GM18502 (cell line): ENCODE measurements around the gene ZNF319.

Experiments
- ATAC-seq: cut with Tn5 transposase; IDR thresholded peaks from one replicate; pipeline ENCODE4 v1.9.1; 2021; ENCODE audit warnings: mild to moderate bottlenecking; ENCODE audit not compliant: unreplicated experiment, poor library complexity

The ZNF319 gene

DNA sequence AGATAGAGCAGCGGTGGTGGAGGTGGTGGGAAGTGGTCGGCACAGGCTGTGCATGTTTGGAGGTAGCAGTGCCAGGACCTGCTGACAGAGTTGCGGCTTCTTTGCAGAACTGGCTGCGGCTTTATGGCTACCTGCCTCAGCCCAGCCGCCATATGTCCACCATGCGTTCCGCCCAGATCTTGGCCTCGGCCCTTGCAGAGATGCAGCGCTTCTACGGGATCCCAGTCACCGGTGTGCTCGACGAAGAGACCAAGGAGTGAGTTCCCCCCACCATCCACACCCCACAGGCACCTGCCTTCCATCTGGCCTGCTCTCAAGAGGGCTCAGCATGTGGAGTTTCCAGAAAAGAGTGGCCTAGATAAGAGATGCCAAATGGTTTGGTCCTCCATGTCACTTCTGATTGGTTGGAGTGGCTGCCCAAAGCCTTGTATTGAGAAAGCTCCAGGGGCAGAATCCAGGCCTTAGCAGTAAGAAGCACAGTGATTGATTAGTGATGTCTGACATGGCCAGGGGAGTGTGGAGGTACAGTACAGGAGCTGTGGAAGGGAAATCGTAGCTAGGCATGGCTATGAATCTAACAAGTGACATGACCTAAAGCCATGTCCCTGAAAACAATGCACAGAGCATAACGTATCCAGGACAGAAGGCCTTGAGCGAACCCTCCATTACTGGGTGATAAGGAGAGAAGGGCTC lies 37.0 kb upstream of the ZNF319 start:
- ATAC-seq: no peak

DNA sequence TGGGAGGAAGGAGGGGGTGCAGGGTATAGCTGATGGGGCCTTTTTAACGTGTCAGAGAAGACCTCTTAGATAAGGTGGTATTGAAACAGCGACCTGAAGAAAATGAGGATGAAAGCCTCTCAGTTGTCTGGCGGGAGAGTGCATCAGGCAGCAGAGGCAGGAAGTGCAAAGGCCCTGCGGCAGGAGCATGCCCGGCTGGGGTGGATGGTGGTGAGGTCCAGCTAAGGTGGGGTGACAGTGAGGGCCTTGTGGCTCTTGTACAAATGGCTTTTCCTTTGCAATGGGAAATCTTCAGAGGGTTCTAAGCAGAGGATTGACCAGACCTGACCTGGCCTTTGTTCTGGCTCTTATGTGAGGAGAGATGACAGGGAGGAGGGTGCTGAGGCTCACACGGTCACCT lies 36.5 kb upstream of the ZNF319 start:
- no peak for ATAC-seq

DNA sequence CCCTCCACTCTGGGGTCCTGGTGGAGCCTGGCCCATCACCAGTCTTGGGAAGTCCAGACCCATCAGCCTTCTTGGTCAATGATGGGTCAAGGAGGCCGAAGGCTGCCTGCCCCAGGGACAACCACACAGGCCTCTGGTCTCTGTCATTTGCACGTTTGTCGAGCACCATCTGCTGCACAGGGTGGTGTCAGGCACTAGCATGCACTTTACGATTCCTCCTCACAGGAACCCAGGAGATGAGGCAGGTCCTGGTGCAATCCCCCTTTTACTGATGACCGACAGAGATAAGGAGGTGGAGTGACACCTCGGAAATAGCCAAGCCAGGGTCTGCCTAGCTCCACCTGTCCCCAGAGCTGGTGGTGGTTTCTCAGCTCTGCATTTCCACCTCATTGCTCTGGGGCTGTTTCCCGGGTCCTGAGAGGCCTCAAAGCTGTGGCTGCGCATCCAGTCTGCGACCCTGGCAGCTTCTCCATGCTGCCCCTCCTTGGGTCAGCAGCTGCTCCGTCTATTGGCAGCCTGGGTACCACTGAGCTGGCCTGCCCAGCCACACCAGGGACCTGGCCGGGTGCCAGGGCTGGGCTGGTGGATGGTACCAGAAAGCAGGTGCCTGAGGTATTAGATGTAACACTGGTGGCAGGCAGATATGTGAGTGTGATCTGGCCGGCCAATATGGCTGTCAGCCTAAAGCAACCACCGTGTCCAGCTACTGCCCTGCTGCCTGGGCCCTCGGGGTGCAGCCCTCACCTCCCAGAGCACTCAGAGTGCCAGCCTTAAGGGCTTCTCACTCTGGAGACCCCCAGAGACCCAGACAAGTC lies 35.1 kb upstream of the ZNF319 start:
- no peak for ATAC-seq

DNA sequence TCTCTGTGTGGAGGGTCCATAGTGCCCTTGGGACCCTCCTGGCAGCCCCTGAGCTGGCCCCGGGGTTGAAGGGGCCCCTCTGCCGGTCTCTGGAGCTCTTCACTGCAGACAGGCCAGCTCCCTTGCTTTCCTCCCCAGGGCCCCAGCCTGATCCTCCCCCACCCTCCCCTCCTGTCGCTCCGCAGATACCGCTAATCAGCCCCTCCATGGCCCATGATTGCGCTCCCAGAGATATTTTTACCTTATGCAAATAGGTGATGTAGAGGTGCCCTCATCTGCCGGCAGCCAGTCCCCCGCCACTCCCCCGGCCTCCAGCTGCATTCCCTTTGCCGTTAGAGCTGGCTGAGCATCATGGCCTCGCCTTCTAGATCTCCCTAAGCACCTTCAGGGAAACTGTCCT lies 34.3 kb upstream of the ZNF319 start:
- no peak for ATAC-seq

DNA sequence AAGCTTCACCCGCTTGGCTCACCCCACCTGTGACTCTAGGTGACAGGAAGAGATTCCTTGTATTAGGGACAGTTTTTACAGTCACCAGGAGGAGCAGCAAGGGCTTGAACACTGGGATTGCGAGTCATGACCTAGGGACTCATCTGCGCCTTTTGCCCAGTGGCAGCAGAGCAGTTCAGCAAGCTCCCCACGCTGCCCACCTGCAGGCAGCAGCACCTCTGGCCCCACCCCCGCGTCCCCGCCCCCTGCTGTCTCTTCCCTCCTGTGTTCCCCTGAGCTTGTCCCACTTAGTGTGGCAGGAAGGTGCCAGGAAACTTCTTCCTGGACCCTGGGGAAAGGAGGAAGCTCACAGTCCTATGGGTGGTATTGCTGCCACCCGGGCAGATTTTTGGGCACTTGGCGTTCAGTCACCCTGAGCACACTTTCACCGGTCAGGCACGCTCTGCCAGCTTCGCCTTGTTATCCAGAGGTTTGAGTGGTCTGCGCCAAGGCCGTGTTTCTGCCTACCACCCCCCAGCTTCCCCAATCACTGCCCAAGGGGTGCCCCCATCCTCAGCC lies 33.7 kb upstream of the ZNF319 start:
- ATAC-seq: no peak

DNA sequence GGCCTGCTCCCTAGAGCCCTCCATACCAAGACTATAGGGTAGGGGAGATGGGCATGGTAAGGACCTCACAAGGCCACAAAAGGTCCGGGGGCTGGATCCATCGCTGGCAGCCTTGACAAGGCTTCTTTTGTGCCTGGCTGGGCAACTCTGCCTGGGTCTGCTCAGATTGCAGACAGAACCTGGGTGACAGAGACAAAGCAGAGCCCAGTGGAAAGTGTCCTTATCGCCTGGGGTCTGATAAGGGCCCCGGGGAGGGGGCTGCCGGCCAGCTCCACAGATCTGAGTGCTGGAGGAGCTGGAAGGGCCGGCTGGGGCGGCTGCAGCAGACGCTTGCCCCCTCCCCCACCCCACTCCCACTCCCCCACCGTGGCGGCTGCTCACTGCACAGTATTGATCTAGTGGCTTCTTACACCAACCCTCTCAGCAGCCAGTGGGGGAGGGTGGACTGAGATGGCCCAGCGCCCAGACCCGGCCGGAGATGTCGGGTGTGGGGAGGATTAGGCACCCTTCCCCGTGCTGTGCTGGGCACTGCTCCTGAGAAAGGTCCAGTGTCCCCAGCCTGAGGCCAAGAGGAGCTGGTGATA lies 32.3 kb upstream of the ZNF319 start:
- no peak for ATAC-seq

DNA sequence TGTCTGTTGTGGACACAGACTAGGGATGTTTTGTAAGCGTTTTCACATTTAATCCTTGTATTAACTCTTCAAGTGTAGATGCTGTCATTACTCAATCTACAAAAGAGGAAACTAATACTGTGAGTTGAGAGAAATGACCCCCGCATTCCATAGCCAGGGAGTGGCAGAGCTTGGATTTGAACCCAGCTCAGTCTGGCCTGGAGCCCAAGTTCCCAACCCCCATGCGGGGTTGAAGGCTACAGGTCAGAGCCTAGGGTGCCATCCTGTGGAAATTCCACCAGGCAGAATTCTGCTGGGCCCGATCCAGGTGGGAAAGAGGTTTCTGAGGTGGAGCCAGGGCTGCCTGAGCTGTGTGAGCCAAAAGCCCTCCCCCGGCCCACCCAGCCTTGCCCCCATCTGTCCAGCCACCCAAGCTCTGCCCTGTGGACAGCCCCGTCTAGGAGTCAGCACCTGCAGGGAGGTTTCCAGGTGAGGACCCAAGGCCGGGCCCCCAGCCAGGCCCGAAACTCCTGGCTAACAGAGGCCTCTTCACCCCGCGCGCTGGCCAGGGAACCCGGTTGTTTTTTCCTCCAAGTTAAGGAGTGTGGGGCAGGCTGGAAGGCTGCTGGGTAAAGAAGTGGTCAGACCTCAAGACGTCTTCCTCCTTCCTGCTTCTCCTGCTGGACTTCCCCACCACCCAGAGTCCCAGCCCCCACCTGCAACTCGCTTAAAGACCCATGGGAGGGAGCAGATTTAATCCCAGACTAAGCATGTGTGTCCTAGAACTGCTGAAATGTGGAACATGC lies 30.7 kb upstream of the ZNF319 start:
- no peak for ATAC-seq

DNA sequence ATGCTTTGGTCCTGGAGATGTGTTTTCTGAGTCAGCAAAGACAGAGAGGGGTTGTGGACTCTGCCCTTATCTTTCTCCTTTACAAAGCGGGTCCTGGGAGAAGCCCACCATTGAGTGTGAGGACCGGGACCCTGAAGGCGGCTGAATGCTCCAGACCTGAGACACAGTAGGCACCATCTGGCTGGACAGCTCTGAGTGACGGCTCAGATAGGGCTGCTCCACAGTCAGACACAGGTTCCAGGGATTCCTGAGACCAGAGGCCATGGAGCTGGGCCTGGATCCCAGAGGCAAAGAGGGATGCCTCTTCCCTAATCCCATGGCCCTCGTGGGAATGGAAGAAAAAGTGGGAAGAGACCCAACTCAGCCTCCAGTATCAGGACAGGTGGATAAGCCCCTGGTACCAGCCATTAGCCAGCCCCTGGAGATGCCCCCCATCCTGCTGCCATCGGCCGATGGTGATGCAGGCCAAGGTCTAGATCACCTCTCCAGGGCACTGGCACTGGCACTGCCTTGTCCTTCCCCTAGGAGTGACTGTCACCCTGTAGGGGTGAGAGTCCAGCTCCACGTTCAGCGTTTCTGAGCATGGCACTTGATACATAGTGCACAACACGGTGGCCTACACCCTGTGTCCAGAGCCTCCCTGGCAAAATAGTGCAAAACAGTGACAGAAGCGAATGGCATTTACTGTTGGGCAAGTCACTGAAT lies 29.8 kb upstream of the ZNF319 start:
- ATAC-seq: no peak

DNA sequence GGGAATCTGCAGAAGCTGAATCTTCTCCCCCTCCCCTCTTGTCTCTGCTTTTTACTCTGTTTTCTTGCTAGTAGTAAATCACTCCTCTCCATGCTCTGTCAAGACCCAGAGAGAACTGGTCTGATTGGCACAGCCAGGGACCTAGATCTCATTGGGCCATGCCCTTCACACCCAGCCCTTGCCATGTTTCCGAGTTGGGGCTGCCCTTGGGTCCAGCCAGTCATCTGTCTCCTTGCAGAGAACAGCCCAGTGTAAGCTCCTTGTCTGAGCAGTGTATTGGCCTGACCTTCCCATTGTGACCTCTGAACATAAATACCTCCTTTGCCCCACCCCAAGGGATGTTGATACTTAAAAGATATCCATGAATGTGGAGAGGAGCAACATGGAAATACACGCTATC lies 28.9 kb upstream of the ZNF319 start:
- no peak for ATAC-seq

DNA sequence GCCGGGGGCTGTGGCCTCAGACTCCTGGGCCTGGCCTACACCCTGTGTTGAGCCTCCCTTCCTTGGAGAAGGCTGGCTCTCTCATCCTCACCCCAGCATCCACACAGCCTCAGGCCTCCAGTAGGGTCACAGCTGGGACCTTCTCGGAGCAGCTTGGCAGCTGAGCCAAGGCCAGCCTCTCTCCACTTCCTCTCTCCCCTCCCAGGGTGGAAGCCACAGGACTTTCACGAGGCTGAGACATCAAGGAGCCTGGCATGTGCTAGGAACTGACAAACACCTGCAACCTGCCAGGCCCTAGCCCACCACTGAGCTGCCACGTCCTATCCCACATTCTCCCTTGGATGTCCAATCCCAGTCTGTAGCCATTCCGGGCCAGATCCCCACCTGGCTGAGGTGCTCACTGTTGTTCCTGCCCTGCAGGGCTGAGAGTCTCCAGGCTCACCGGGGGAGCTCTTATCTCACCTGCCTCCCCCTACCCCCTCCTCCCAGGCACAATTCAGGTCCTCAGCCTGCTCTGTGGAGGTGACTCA lies 28.1 kb upstream of the ZNF319 start:
- no peak for ATAC-seq

DNA sequence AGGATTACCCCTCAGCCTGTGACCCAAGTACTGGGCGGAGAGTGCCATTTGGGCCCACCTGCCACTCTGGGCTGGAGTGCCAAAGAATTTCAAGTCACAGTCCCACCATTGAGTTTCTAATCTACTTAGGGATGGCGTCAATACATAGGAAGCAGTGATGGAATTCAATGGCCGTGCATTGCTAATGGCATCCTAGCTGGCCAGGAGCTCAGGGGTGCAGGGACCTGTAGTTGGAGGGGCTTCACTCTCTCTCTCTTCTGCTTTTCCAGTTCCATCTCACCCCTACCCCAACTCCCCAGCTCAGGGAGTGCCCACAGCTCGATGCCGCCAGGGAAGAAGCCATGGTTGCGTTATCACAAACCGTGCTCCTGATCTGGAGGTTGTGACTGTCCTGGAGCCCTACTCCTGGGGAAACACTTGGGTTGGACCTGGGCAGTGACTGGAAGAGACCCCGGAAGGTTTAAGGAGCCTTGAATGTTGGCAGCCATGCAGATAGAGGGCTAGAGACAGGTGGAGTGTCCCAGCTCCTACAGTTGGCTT lies 27.5 kb upstream of the ZNF319 start:
- ATAC-seq: no peak

DNA sequence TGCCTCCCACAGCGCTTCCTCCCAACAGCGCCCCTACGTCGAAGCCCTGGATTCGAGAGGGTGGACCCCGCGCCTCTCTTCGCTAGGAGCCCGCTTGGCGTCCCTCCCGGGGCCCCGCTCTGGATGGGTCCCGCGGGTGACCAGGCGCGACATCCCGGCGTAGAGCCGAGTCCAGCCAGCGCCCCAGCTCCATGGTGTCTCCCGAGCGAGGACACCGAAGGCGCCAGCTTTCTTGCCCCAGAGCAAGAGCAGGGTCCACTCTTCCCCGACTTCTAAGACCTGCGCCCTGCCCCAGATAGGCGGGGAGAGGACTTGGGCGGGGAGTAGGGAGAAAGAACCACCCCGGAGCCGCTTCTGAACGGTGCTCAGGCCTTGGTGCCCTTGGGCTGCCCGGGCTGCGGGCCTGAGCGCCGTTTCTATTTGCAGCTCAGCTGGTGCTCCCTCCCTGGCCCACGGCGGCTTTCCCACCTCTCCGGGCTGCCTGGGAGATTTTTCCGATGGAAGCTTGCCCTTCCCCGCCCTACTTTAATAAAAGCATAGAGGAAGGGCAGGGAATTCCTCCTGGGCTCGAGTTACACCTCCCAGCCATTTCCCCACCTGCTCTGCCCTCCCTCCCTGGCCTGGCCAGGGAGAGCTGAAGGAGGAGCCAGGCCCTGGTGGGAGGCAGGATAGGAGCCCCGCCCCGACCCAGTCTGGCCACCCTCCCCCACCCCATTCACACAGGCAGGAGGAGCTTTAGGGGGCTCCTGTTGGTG lies 26.9 kb upstream of the ZNF319 start:
- ATAC-seq: no peak

DNA sequence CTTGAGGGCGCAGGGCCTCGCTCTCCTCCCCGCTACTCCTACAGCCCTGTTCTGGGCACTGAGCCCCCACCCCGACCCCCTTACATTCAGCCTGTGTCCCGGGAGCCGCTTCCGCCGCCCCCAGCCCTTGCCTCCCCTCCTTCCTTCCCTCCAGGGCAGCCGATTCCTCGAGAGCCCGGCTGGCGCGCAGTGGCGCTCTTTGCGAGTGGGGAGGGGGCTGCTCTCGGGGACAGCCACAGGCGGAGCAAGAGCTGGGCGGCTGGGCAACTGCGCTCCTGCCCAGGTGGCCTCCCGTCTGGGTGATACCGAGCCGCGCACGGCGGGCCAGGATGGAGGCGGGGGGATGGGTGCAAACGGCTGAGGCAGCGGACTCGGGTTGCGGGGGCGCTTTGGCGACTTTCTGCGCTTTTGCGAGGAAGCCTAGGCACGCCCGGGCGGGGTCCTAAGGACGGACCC lies 26.3 kb upstream of the ZNF319 start:
- ATAC-seq: no peak

DNA sequence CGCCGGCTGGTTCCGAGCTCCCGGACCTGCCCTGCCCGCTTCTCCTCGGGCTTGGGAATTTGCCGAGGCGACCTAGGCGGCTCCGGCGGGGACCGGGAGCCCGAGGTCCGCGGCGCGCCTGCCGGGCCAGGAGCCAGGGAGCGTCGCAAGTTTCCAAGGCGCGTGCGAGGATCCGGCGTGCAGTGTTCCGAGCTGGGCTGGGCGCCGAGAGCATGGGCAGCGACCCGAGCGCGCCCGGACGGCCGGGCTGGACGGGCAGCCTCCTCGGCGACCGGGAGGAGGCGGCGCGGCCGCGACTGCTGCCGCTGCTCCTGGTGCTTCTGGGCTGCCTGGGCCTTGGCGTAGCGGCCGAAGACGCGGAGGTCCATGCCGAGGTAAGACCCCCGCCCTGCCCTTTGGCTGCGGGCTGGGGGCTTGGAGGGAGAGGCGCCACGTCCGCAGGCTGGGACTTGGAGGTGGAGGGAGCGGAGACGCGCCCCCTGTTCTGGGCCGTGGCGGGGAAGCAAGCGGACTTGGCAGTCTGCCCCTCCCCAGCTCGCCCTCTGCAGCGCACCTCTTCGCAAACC lies 25.8 kb upstream of the ZNF319 start:
- ATAC-seq: peak; percentile 27

DNA sequence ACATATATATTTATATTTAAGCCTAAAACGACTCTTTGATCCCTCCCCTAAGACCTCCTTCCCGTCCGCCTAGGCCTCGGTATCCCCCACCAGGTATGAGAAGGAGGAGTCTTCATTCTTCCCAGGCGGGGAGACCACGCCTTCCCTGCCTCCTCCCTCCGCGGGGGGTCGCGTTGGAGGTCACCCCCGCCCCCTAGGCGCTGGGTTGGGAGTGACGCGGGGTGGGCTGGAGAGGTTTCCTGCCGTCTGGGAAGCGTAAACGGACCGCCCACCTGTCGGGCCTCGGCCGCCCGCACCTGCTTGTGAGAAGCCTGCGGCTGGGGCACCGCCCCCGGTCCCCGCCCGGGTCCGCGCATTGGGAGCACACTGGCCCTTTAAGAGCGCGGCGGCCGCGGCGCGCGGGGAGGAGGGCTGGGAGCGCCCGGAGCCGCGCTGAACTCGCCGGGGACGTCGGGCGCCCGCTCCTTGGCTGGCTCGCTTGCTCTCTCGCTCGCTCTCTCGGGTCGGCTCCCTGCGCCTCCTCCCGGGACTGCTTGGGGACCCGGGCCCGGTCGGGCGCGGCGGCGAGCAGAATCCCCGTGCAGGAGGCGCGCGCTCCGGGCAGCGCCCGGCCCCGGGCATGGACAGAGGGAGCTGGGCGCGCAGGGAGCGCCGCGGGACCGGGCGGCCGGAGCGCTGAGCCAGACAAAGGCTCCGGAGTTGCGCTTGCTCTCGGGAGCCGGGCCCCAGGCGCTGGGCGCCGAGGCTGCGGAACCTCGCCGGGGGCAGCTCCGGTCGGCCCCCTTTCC lies 25.1 kb upstream of the ZNF319 start, which contains the start of gene MMP15:
TSS of gene MMP15 (plus strand) at position 404 of the 788 bp plus-strand sequence. CDS start 597 bp downstream, outside the sequence.
- ATAC-seq: peak; percentile 71

DNA sequence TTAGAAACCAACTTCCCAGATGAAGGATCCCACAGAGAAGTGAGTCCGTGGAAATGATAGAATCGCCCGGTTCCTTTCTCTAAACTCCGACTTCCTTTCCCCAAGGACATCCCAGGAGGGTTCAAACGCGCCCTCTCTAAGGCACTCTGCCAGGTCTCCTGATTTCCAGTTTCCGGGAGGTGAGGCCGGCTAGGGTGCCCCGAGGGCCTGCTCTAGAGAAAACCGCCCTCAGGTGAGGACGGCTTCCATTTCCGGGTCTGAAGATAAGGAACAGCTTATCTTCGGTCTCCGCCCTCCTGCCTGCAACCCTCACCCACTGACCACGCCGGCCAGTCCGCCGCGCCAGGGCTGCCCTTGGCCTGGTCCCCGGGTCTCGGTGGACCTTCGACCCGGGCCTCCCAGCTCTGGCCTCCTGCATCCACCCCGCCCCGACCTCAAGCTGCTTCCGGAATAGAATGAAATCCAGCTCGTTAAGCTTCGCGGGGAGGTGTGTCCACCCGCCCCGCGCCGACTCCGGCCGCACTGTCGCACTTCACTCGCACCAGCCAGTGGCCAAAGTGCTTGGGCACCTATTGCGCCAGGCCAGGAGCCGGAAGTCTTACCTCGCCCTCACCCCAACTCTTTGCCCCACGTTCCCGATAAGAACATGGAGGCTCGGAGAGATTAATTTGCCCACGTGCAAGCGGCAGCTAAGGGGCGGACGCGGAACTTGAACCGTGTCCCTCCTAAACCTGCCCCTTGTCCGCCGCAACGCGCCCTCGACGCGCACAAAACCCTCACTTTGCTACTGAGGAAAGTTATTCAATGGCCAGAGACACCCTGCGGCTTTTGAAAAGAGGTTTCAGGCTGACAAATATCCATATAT lies 24.2 kb upstream of the ZNF319 start:
- no peak for ATAC-seq
